ENCODE results near the gene CDK8. TPM values are rescaled to one million over a fixed set of nuclear protein-coding genes. Genes with fewer than 3 reads are reported as not detected.

The CDK8 gene
- total and polyA plus RNA-seq, 9 of the 15 experiments (the other 6 are each of a cell fraction or from before 2014, with no cell fraction given) = 11.3 to 33.7 (median 20.3) TPM

DNA sequence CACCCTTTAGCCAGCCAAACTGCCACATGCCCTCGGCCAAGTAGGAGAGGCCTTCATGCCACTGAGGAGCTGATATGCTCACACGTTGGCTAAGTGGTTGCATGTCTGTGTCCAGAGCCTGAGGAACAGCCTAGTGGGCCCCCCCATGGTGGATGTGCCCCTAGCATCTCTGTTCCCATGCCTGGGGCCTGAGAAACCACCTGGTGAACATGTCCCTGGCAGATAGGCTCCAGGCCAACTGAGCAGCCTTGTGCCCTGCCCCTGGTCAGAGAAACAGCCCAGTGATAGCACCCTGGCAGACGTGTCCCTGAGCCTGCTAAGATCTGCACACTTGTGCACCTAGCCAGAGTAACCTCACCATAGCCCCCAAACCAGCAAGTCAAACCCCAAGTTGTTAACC, 181.7 kb downstream of the CDK8 start (continued):
- no peak for TF ChIP-seq ZNF639 (CRISPR knock-in tag; conservative IDR thresholded peaks at IDR 0.05 in 1 of 2, IDR thresholded peaks at IDR 0.05 in 1 of 2)
- no peak for TF ChIP-seq SRSF1 (IDR thresholded peaks at IDR 0.05; ENCODE audit: low read depth, low read length)
- no peak for TF ChIP-seq ZNF707 (CRISPR knock-in tag; conservative IDR thresholded peaks at IDR 0.05)
- no peak for TF ChIP-seq CHD1 (IDR thresholded peaks at IDR 0.05; ENCODE audit: low read length)
- TF ChIP-seq CUX1 (CRISPR knock-in tag; IDR thresholded peaks at IDR 0.05) = no peak
- no peak for TF ChIP-seq DEAF1 (CRISPR knock-in tag; IDR thresholded peaks at IDR 0.05)

Measured in K562 (cell line).